Lower lobe of right lung (tissue), 2 donors: ENCODE measurements around the gene TRIM13. TPM values are rescaled to one million over a fixed set of nuclear protein-coding genes. Genes with fewer than 3 reads are reported as not detected.
"Not testable (repeated sequence)": the region's sequence is repeated elsewhere in the genome, so short reads cannot be mapped to it uniquely, and the experiment has no call there.

Source experiments
- ATAC-seq, 2 donors: fragments of 200-7000 bp; cut with Tn5 transposase; one replicate each; pipeline ENCODE4 v1.9.1; 2020 to 2022; ENCODE audit warnings: mild to moderate bottlenecking in 2 of 2, moderate library complexity in 2 of 2
- DNase-seq: peaks from one replicate; pipeline ENCODE4 v3.0.0-alpha.2; 2020
- H3K27ac ChIP-seq: fragments of 200-600 bp; one replicate; pipeline ENCODE4 v1.8.0; 2022
- H3K27me3 ChIP-seq: fragments of 200-600 bp; one replicate; pipeline ENCODE4 v1.8.0; 2022; ENCODE audit warnings: low read depth
- H3K36me3 ChIP-seq: fragments of 200-600 bp; one replicate; pipeline ENCODE4 v1.8.0; 2022; ENCODE audit warnings: mild to moderate bottlenecking
- H3K4me1 ChIP-seq: fragments of 200-600 bp; one replicate; pipeline ENCODE4 v1.8.0; 2022
- H3K4me3 ChIP-seq: fragments of 200-600 bp; one replicate; pipeline ENCODE4 v1.8.0; 2022; ENCODE audit warnings: mild to moderate bottlenecking
- H3K9me3 ChIP-seq: fragments of 200-600 bp; one replicate; pipeline ENCODE4 v1.8.0; 2022
- CTCF ChIP-seq: fragments of 200-600 bp; IDR thresholded peaks from one replicate; pipeline ENCODE4 v1.8.0; 2022; ENCODE audit warnings: antibody characterized with exemption, mild to moderate bottlenecking
- intact Hi-C: fragments of 100-400 bp; cut with DNase I; formaldehyde crosslinking; loops from one replicate; pipeline ENCODE4 v1.11.0; 2022
- microRNA-seq: library from miRNA; unstranded; fragments of <30 nt; microRNA quantifications from one replicate; pipeline ENCODE4 v1.2.0, GENCODE V29; 2020; ENCODE audit warnings: borderline number of aligned reads
- total RNA-seq: library from RNA; stranded (reverse); fragmentation: NEBNext Ultra II Directional; extraction: Animal tissue kit (Norgen Biotek cat#: 25700); gene quantifications from one replicate; pipeline ENCODE4 v1.2.1, GENCODE V29; 2021
- donor health status: DM: no; HTN: yes; CAD: no; lungs with severe emphysema.

TRIM13 gene
- total RNA-seq, 1 donor from 2014 or later = 31.1 TPM

- intact Hi-C loops = no loop called here
- H3K9me3 ChIP-seq = no peaks in the 10 kb centered on the region
- H3K27ac ChIP-seq = no peak overlapping the region
- no peak overlapping the region for H3K4me3 ChIP-seq
- DNase-seq (no peak), ATAC-seq (no peak)
- peaks cover 3% of the 10 kb centered on the region for H3K36me3 ChIP-seq
- no peak for TF ChIP-seq CTCF
- H3K4me1 ChIP-seq = no peaks in the 10 kb centered on the region
- no peaks in the 10 kb centered on the region for H3K27me3 ChIP-seq
Observed at GRCh38 chr13:50052478-50052877, 55.6 kb downstream of the TRIM13 start.

DNA sequence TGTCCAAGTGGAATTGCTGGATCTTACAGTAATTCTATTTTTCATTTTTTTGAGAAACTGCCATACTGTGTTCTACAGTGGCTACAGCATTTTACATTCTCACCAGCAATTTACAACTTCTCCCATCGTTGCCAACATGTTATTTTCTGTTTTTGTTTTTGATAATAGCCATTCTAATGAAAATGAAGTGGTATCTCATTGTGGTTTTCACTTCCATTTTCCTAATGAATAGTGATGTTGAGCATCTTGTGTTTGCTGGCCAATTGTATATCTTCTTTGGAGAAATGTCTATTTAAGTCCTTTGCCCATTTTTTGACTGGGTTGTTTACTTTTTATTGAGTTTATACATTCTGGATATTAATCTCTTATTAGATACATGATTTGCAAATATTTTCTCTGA, 57.0 kb downstream of the TRIM13 start:
- ATAC-seq = no peak
- no peak overlapping the region for H3K4me3 ChIP-seq
- no peak for DNase-seq

GRCh38 chr13:50055454-50055853, 58.6 kb downstream of the TRIM13 start:
- no peaks in the 10 kb centered on the region for H3K36me3 ChIP-seq
- no peak for TF ChIP-seq CTCF
- H3K27ac ChIP-seq = no peak overlapping the region
- no peaks in the 10 kb centered on the region for H3K9me3 ChIP-seq
- H3K27me3 ChIP-seq = no peaks in the 10 kb centered on the region
- intact Hi-C loops = no loop called here
- H3K4me1 ChIP-seq = no peaks in the 10 kb centered on the region
- no peak overlapping the region for H3K4me3 ChIP-seq
- ATAC-seq (no peak), DNase-seq (no peak)

More for the DNA sequence above, 57.0 kb downstream of the TRIM13 start:
- no peak for TF ChIP-seq CTCF
- intact Hi-C loops = no loop called here
- H3K27me3 ChIP-seq = no peaks in the 10 kb centered on the region
- H3K9me3 ChIP-seq = no peaks in the 10 kb centered on the region
- no peaks in the 10 kb centered on the region for H3K36me3 ChIP-seq
- H3K27ac ChIP-seq = no peak overlapping the region
- H3K4me1 ChIP-seq = no peaks in the 10 kb centered on the region

GRCh38 chr13:50060718-50061117, 63.9 kb downstream of the TRIM13 start:
- no peak overlapping the region for H3K27ac ChIP-seq
- ATAC-seq (no peak), DNase-seq (no peak)
- no peaks in the 10 kb centered on the region for H3K4me1 ChIP-seq
- intact Hi-C loops = no loop called here
- peaks cover 3% of the 10 kb centered on the region for H3K36me3 ChIP-seq
- H3K4me3 ChIP-seq = no peak overlapping the region
- no peak for TF ChIP-seq CTCF
- H3K9me3 ChIP-seq = no peaks in the 10 kb centered on the region
- no peaks in the 10 kb centered on the region for H3K27me3 ChIP-seq

DNA sequence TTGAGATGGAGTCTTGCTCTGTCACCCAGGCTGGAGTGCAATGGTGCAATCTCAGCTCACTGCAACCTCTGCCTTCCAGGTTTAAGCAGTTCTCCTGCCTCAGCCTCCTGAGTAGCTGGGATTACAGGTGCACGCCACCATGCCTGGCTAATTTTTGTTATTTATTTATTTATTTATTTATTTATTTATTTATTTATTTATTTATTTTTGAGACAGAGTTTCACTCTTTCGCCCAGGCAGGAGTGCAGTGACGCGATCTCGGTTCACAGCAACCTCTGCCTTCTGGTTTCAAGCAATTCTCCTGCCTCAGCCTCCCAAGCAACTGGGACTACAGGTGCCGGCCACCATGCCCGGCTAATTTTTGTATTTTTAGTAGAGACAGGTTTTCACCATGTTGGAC, 65.5 kb downstream of the TRIM13 start:
- intact Hi-C loops, H3K4me1 ChIP-seq, DNase-seq, ATAC-seq, H3K27me3 ChIP-seq, H3K9me3 ChIP-seq, H3K4me3 ChIP-seq, H3K27ac ChIP-seq: not testable (repeated sequence)
- H3K36me3 ChIP-seq = peaks cover 17% of the 10 kb centered on the region

GRCh38 chr13:50065712-50066111, 68.9 kb downstream of the TRIM13 start:
- no peaks in the 10 kb centered on the region for H3K9me3 ChIP-seq
- peaks cover 17% of the 10 kb centered on the region for H3K36me3 ChIP-seq
- intact Hi-C loops = no loop called here
- H3K27ac ChIP-seq = no peak overlapping the region
- ATAC-seq = no peak
- DNase-seq = no peak
- H3K4me1 ChIP-seq = peaks cover 11% of the 10 kb centered on the region
- no peak overlapping the region for H3K4me3 ChIP-seq
- TF ChIP-seq CTCF = no peak
- no peaks in the 10 kb centered on the region for H3K27me3 ChIP-seq

Small RNA genes within 50 kb of the gene (microRNA-seq; reads per million reads assigned to microRNA genes)
- gene MIR15A = 4,172 reads per million, percentile 92 among the genes with 10 or more reads in this experiment
- gene MIR16-1 = 2,072 reads per million, percentile 85 among the genes with 10 or more reads in this experiment
- 24.6 reads per million, percentile 31 among the genes with 10 or more reads in this experiment for gene MIR3613

Other genes starting within 250 kb of the TRIM13 start
- gene KPNA3, start 204.4 kb upstream of the TRIM13 start, total RNA-seq = 31.9 TPM
- gene SPRYD7, start 60.7 kb upstream of the TRIM13 start, total RNA-seq = 11.4 TPM
- gene KCNRG, start 18.4 kb downstream of the TRIM13 start, total RNA-seq = 2.7 TPM